GM19397 (cell line): ENCODE measurements around the gene CASP4.
"Not testable (repeated sequence)": the region's sequence is repeated elsewhere in the genome, so short reads cannot be mapped to it uniquely, and the experiment has no call there.

Experiments
- ATAC-seq: cut with Tn5 transposase; IDR thresholded peaks from one replicate; pipeline ENCODE4 v1.9.1; 2021; ENCODE audit warnings: mild to moderate bottlenecking, moderate library complexity; ENCODE audit not compliant: unreplicated experiment

Gene CASP4

GRCh38 chr11:104957280-104957679, 11.1 kb downstream of the CASP4 start:
- ATAC-seq: no peak

GRCh38 chr11:104956528-104956927, 11.8 kb downstream of the CASP4 start:
- ATAC-seq: no peak

GRCh38 chr11:104946907-104947306, 21.5 kb downstream of the CASP4 start:
- ATAC-seq: no peak

GRCh38 chr11:104944076-104944475, 24.3 kb downstream of the CASP4 start:
- no peak for ATAC-seq

GRCh38 chr11:104943561-104943960, 24.8 kb downstream of the CASP4 start:
- ATAC-seq: no peak

GRCh38 chr11:104934594-104934993, 33.8 kb downstream of the CASP4 start:
- ATAC-seq: no peak

- ATAC-seq: not testable (repeated sequence)
Measured at GRCh38 chr11:104934073-104934472, 34.3 kb downstream of the CASP4 start.

GRCh38 chr11:104928811-104929210, 39.6 kb downstream of the CASP4 start:
- ATAC-seq: no peak

- ATAC-seq: no peak
Measured at GRCh38 chr11:104926771-104927611, 41.4 kb downstream of the CASP4 start.

- ATAC-seq: no peak
Measured at GRCh38 chr11:104925850-104926249, 42.5 kb downstream of the CASP4 start.

- peak; percentile 62 for ATAC-seq
Measured at GRCh38 chr11:104918113-104918824, 50.1 kb downstream of the CASP4 start.

- peak; percentile 33 for ATAC-seq
Measured at GRCh38 chr11:104917271-104918112, 50.9 kb downstream of the CASP4 start.

GRCh38 chr11:104916442-104916841, 51.9 kb downstream of the CASP4 start:
- no peak for ATAC-seq

GRCh38 chr11:104912102-104912501, 56.3 kb downstream of the CASP4 start:
- ATAC-seq: no peak

GRCh38 chr11:104908186-104908531, 60.2 kb downstream of the CASP4 start:
- no peak for ATAC-seq

- no peak for ATAC-seq
Measured at GRCh38 chr11:104907521-104908185, 60.7 kb downstream of the CASP4 start.

GRCh38 chr11:104905271-104905670, 63.1 kb downstream of the CASP4 start:
- no peak for ATAC-seq

GRCh38 chr11:104899226-104899625, 69.1 kb downstream of the CASP4 start:
- no peak for ATAC-seq

- no peak for ATAC-seq
Measured at GRCh38 chr11:104898685-104899013, 69.7 kb downstream of the CASP4 start.

GRCh38 chr11:104897891-104898684, 70.3 kb downstream of the CASP4 start, which contains the start of gene CASP12:
Gene CASP12 (minus strand): TSS chr11:104898460.
- ATAC-seq: peak; percentile 72
